ENCODE measurements around the gene TBC1D25. TPM values are rescaled to one million over a fixed set of nuclear protein-coding genes. Genes with fewer than 3 reads are reported as not detected.

Gene TBC1D25
- total and polyA plus RNA-seq, 5 donors = 8.0 to 22.4 (median 16.9) TPM

GRCh38 chrX:48505481-48505880 is 34.0 kb upstream of the TBC1D25 start:
- Histone ChIP-seq H3K27me3 (ENCODE audit: control insufficient read depth, insufficient read depth) (no peaks in the 10 kb centered on the region), H3K9me3 (ENCODE audit: control insufficient read depth, low read length) (no peaks in the 10 kb centered on the region), H3K27ac (ENCODE audit: low read length) (no peak overlapping the region), H3K4me1 (ENCODE audit: control insufficient read depth, insufficient read depth, low read length) (peaks cover 2% of the 10 kb centered on the region), H3K4me3 (ENCODE audit: low read length) (no peak overlapping the region)
- intact Hi-C loops (cut with DNase I) = no loop called here
- no peak for DNase-seq
- ATAC-seq = no peak
- 72% methylated on average over 5 of the region's 5 CpGs for WGBS

- no peaks in the 10 kb centered on the region for H3K27me3 ChIP-seq (ENCODE audit: control insufficient read depth, insufficient read depth)
- WGBS = 81% methylated on average over 5 of the region's 5 CpGs
- H3K27ac ChIP-seq (ENCODE audit: low read length) = no peak overlapping the region
- DNase-seq = no peak
- no peak overlapping the region for H3K4me3 ChIP-seq (ENCODE audit: low read length)
- intact Hi-C loops (cut with DNase I) = no loop called here
- H3K4me1 ChIP-seq (ENCODE audit: control insufficient read depth, insufficient read depth, low read length) = peaks cover 2% of the 10 kb centered on the region
- ATAC-seq = no peak
- H3K9me3 ChIP-seq (ENCODE audit: control insufficient read depth, low read length) = no peaks in the 10 kb centered on the region
Observed at GRCh38 chrX:48507246-48507645, 32.3 kb upstream of the TBC1D25 start.

GRCh38 chrX:48508400-48509244 is 30.9 kb upstream of the TBC1D25 start, which contains the start of gene PORCN:
Gene PORCN (plus strand): TSS chrX:48508992. CDS start chrX:48509821, 829 bp downstream.
- under 1% methylated on average over 63 of the region's 65 CpGs for WGBS
- Histone ChIP-seq H3K4me3 (ENCODE audit: low read length) (peak within 1 kb of the TSS; percentile 82), H3K27me3 (ENCODE audit: control insufficient read depth, insufficient read depth) (no peaks in the 10 kb centered on the region), H3K27ac (ENCODE audit: low read length) (peak within 1 kb of the TSS; percentile 77), H3K9me3 (ENCODE audit: control insufficient read depth, low read length) (no peaks in the 10 kb centered on the region), H3K4me1 (ENCODE audit: control insufficient read depth, insufficient read depth, low read length) (peaks cover 2% of the 10 kb centered on the region)
- DNase-seq = peak; percentile 85 to 95 (median 93)
- intact Hi-C loops (cut with DNase I) = no loop called here
- ATAC-seq = peak; percentile 96 to 98

- Histone ChIP-seq H3K27ac (ENCODE audit: low read length) (peak overlapping the region; percentile 60), H3K9me3 (ENCODE audit: control insufficient read depth, low read length) (no peaks in the 10 kb centered on the region), H3K4me3 (ENCODE audit: low read length) (peak overlapping the region; percentile 82), H3K4me1 (ENCODE audit: control insufficient read depth, insufficient read depth, low read length) (peaks cover 2% of the 10 kb centered on the region), H3K27me3 (ENCODE audit: control insufficient read depth, insufficient read depth) (no peaks in the 10 kb centered on the region)
- 1% methylated on average over 16 of the region's 16 CpGs for WGBS
- no peak for DNase-seq
- intact Hi-C loops (cut with DNase I) = no loop called here
- ATAC-seq = no peak
Observed at GRCh38 chrX:48509245-48509590, 30.3 kb upstream of the TBC1D25 start.

GRCh38 chrX:48509619-48510018 is 29.9 kb upstream of the TBC1D25 start:
- WGBS = 59% methylated on average over 11 of the region's 11 CpGs
- Histone ChIP-seq H3K27ac (ENCODE audit: low read length) (no peak overlapping the region), H3K27me3 (ENCODE audit: control insufficient read depth, insufficient read depth) (no peaks in the 10 kb centered on the region), H3K9me3 (ENCODE audit: control insufficient read depth, low read length) (no peaks in the 10 kb centered on the region), H3K4me1 (ENCODE audit: control insufficient read depth, insufficient read depth, low read length) (peaks cover 2% of the 10 kb centered on the region), H3K4me3 (ENCODE audit: low read length) (peak overlapping the region; percentile 82)
- intact Hi-C loops (cut with DNase I) = loop anchor here in 1 of 4 donors (5.0 kb wide), 1 partner anchor 432 kb away; no protein-coding TSS in a partner anchor
- DNase-seq (no peak), ATAC-seq (no peak)

GRCh38 chrX:48511560-48511959 is 28.0 kb upstream of the TBC1D25 start:
- intact Hi-C loops (cut with DNase I) = loop anchor here in 1 of 4 donors (5.0 kb wide), 1 partner anchor 434 kb away; no protein-coding TSS in a partner anchor
- WGBS = 81% methylated on average over 4 of the region's 4 CpGs

GRCh38 chrX:48512371-48512935 is 27.1 kb upstream of the TBC1D25 start:
- ATAC-seq = no peak
- H3K27ac ChIP-seq (ENCODE audit: low read length) = no peak overlapping the region
- no peaks in the 10 kb centered on the region for H3K27me3 ChIP-seq (ENCODE audit: control insufficient read depth, insufficient read depth)
- H3K9me3 ChIP-seq (ENCODE audit: control insufficient read depth, low read length) = no peaks in the 10 kb centered on the region
- DNase-seq = no peak
- peaks cover 2% of the 10 kb centered on the region for H3K4me1 ChIP-seq (ENCODE audit: control insufficient read depth, insufficient read depth, low read length)
- H3K4me3 ChIP-seq (ENCODE audit: low read length) = no peak overlapping the region
- intact Hi-C loops (cut with DNase I) = loop anchor here in 1 of 4 donors (5.0 kb wide), 1 partner anchor 435 kb away; no protein-coding TSS in a partner anchor
- 96% methylated on average over 20 of the region's 20 CpGs for WGBS

More at GRCh38 chrX:48511560-48511959, 28.0 kb upstream of the TBC1D25 start:
- Histone ChIP-seq H3K27me3 (ENCODE audit: control insufficient read depth, insufficient read depth) (no peaks in the 10 kb centered on the region), H3K27ac (ENCODE audit: low read length) (no peak overlapping the region), H3K4me1 (ENCODE audit: control insufficient read depth, insufficient read depth, low read length) (peaks cover 2% of the 10 kb centered on the region), H3K4me3 (ENCODE audit: low read length) (no peak overlapping the region), H3K9me3 (ENCODE audit: control insufficient read depth, low read length) (no peaks in the 10 kb centered on the region)
- DNase-seq (no peak), ATAC-seq (no peak)

GRCh38 chrX:48513670-48514069 is 25.8 kb upstream of the TBC1D25 start:
- H3K9me3 ChIP-seq (ENCODE audit: control insufficient read depth, low read length) = no peaks in the 10 kb centered on the region
- H3K4me1 ChIP-seq (ENCODE audit: control insufficient read depth, insufficient read depth, low read length) = peaks cover 2% of the 10 kb centered on the region
- no peaks in the 10 kb centered on the region for H3K27me3 ChIP-seq (ENCODE audit: control insufficient read depth, insufficient read depth)
- 79% methylated on average over 4 of the region's 4 CpGs for WGBS
- DNase-seq = no peak
- no peak overlapping the region for H3K27ac ChIP-seq (ENCODE audit: low read length)
- no peak for ATAC-seq
- intact Hi-C loops (cut with DNase I) = loop anchor here in 1 of 4 donors (5.0 kb wide), 1 partner anchor 436 kb away; no protein-coding TSS in a partner anchor
- no peak overlapping the region for H3K4me3 ChIP-seq (ENCODE audit: low read length)

- 90% methylated on average over 16 of the region's 16 CpGs for WGBS
- Histone ChIP-seq H3K4me3 (ENCODE audit: low read length) (no peak overlapping the region), H3K9me3 (ENCODE audit: control insufficient read depth, low read length) (no peaks in the 10 kb centered on the region), H3K4me1 (ENCODE audit: control insufficient read depth, insufficient read depth, low read length) (peaks cover 2% of the 10 kb centered on the region), H3K27me3 (ENCODE audit: control insufficient read depth, insufficient read depth) (no peaks in the 10 kb centered on the region), H3K27ac (ENCODE audit: low read length) (no peak overlapping the region)
- intact Hi-C loops (cut with DNase I) = loop anchor here in 1 of 4 donors (5.0 kb wide), 1 partner anchor 437 kb away; no protein-coding TSS in a partner anchor
- ATAC-seq = no peak
- DNase-seq = no peak
Observed at GRCh38 chrX:48514126-48514806, 25.2 kb upstream of the TBC1D25 start.

GRCh38 chrX:48514868-48515460 is 24.6 kb upstream of the TBC1D25 start:
- 97% methylated on average over 9 of the region's 9 CpGs for WGBS
- H3K27ac ChIP-seq (ENCODE audit: low read length) = no peak overlapping the region
- ATAC-seq = no peak

More at GRCh38 chrX:48514868-48515460, 24.6 kb upstream of the TBC1D25 start:
- Histone ChIP-seq H3K27me3 (ENCODE audit: control insufficient read depth, insufficient read depth) (no peaks in the 10 kb centered on the region), H3K4me3 (ENCODE audit: low read length) (no peak overlapping the region), H3K4me1 (ENCODE audit: control insufficient read depth, insufficient read depth, low read length) (no peaks in the 10 kb centered on the region), H3K9me3 (ENCODE audit: control insufficient read depth, low read length) (no peaks in the 10 kb centered on the region)
- intact Hi-C loops (cut with DNase I) = loop anchor here in 1 of 4 donors (5.0 kb wide), 1 partner anchor 438 kb away; no protein-coding TSS in a partner anchor
- DNase-seq = no peak
